HEK293 (cell line): Measurements from ENCODE around the gene MBLAC1.

Source experiments
- CTCF ChIP-seq: fragments of 450-650 bp; formaldehyde crosslinking; IDR thresholded peaks from 2 replicates; pipeline ENCODE4 v1.5.1; 2016; ENCODE audit warnings: missing biosample characterization, missing genetic modification characterization
- ZIC2 ChIP-seq: fragments of 450-650 bp; formaldehyde crosslinking; IDR thresholded peaks from 2 replicates; pipeline ENCODE4 v1.5.1; 2016; ENCODE audit warnings: missing biosample characterization, missing genetic modification characterization
- ZNF391 ChIP-seq: fragments of 450-650 bp; formaldehyde crosslinking; IDR thresholded peaks from 2 replicates; pipeline ENCODE4 v1.5.1; 2016; ENCODE audit warnings: low read depth, missing biosample characterization, missing genetic modification characterization, borderline replicate concordance
- ZNF623 ChIP-seq: fragments of 450-650 bp; formaldehyde crosslinking; IDR thresholded peaks from 2 replicates; pipeline ENCODE4 v1.5.1; 2016; ENCODE audit warnings: missing biosample characterization, missing genetic modification characterization
- TF ChIP-seq, protein P1 (sequence below): fragments of 450-650 bp; formaldehyde crosslinking; IDR thresholded peaks from 2 replicates; pipeline ENCODE4 v1.5.1; 2016; ENCODE audit warnings: missing biosample characterization, missing genetic modification characterization
- TF ChIP-seq, protein P2 (sequence below): fragments of 450-650 bp; formaldehyde crosslinking; IDR thresholded peaks from 2 replicates; pipeline ENCODE4 v1.5.1; 2016; ENCODE audit warnings: missing biosample characterization, missing genetic modification characterization, low read depth

- TF ChIP-seq CTCF: no peak
- TF ChIP-seq ZNF623 (tag by site-specific recombination): no peak
- TF ChIP-seq, protein P1, sequence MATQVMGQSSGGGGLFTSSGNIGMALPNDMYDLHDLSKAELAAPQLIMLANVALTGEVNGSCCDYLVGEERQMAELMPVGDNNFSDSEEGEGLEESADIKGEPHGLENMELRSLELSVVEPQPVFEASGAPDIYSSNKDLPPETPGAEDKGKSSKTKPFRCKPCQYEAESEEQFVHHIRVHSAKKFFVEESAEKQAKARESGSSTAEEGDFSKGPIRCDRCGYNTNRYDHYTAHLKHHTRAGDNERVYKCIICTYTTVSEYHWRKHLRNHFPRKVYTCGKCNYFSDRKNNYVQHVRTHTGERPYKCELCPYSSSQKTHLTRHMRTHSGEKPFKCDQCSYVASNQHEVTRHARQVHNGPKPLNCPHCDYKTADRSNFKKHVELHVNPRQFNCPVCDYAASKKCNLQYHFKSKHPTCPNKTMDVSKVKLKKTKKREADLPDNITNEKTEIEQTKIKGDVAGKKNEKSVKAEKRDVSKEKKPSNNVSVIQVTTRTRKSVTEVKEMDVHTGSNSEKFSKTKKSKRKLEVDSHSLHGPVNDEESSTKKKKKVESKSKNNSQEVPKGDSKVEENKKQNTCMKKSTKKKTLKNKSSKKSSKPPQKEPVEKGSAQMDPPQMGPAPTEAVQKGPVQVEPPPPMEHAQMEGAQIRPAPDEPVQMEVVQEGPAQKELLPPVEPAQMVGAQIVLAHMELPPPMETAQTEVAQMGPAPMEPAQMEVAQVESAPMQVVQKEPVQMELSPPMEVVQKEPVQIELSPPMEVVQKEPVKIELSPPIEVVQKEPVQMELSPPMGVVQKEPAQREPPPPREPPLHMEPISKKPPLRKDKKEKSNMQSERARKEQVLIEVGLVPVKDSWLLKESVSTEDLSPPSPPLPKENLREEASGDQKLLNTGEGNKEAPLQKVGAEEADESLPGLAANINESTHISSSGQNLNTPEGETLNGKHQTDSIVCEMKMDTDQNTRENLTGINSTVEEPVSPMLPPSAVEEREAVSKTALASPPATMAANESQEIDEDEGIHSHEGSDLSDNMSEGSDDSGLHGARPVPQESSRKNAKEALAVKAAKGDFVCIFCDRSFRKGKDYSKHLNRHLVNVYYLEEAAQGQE (tag by site-specific recombination): no peak
- TF ChIP-seq ZIC2 (tag by site-specific recombination): no peak; the same call in 1 of the 2 replicates
- no peak for TF ChIP-seq ZNF391 (tag by site-specific recombination)
- TF ChIP-seq, protein P2, sequence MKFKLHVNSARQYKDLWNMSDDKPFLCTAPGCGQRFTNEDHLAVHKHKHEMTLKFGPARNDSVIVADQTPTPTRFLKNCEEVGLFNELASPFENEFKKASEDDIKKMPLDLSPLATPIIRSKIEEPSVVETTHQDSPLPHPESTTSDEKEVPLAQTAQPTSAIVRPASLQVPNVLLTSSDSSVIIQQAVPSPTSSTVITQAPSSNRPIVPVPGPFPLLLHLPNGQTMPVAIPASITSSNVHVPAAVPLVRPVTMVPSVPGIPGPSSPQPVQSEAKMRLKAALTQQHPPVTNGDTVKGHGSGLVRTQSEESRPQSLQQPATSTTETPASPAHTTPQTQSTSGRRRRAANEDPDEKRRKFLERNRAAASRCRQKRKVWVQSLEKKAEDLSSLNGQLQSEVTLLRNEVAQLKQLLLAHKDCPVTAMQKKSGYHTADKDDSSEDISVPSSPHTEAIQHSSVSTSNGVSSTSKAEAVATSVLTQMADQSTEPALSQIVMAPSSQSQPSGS (tag by site-specific recombination): no peak
These were observed 18.9 kb upstream of the MBLAC1 start for GRCh38 chr7:100107890-100108289.
